Lung microvascular endothelial cell (primary cell): ENCODE results near the gene SH3PXD2A. TPM values are rescaled to one million over a fixed set of nuclear protein-coding genes. Genes with fewer than 3 reads are reported as not detected.

Source experiments
- DNase-seq, 2 donors: peaks; one replicate each; pipeline versions ENCODE4 v3.0.0 to v3.0.0-alpha.2; 2010; ENCODE audit warnings: low read depth in 2 of 2
- total RNA-seq: library from RNA; depleted of rRNA; stranded (reverse); fragments of >200 nt; gene quantifications from 2 replicates; pipeline ENCODE4 v1.2.1, GENCODE V29; 2014

Gene SH3PXD2A
- total RNA-seq, 1 donor from 2014 or later, result 0.99 TPM

- DNase-seq, result no peak
Observed at GRCh38 chr10:103876155-103876554, 20.8 kb upstream of the SH3PXD2A start.

GRCh38 chr10:103874730-103875129, 19.4 kb upstream of the SH3PXD2A start:
- DNase-seq, result no peak

- DNase-seq, result no peak
Observed at GRCh38 chr10:103872137-103872931, 17.0 kb upstream of the SH3PXD2A start.

GRCh38 chr10:103871006-103871405, 15.6 kb upstream of the SH3PXD2A start:
- no peak for DNase-seq

GRCh38 chr10:103870516-103870915, 15.1 kb upstream of the SH3PXD2A start:
- DNase-seq, result no peak

GRCh38 chr10:103869336-103869735, 14.0 kb upstream of the SH3PXD2A start:
- DNase-seq, result no peak

- DNase-seq, result no peak
Observed at GRCh38 chr10:103868200-103868599, 12.8 kb upstream of the SH3PXD2A start.

GRCh38 chr10:103861505-103861904, 6.1 kb upstream of the SH3PXD2A start:
- peak in 1 of 2 donors; percentile 60 for DNase-seq

- peak; percentile 75 to 80 for DNase-seq
Observed at GRCh38 chr10:103859161-103860086, 4.0 kb upstream of the SH3PXD2A start.

GRCh38 chr10:103858360-103858759, 3.0 kb upstream of the SH3PXD2A start:
- no peak for DNase-seq

- DNase-seq, result no peak
Observed at GRCh38 chr10:103856797-103857170, 1.4 kb upstream of the SH3PXD2A start.

GRCh38 chr10:103855852-103856796, 748 bp upstream of the SH3PXD2A start:
- DNase-seq, result no peak

GRCh38 chr10:103854686-103855391, 537 bp downstream of the SH3PXD2A start:
- DNase-seq, result peak in 1 of 2 donors; percentile 40

- DNase-seq, result peak in 1 of 2 donors; percentile 43
Observed at GRCh38 chr10:103854265-103854685, 1.1 kb downstream of the SH3PXD2A start.

- peak in 1 of 2 donors; percentile 49 for DNase-seq
Observed at GRCh38 chr10:103853428-103854264, 1.7 kb downstream of the SH3PXD2A start.

- peak in 1 of 2 donors; percentile 61 for DNase-seq
Observed at GRCh38 chr10:103852856-103853255, 2.5 kb downstream of the SH3PXD2A start.

- peak in 1 of 2 donors; percentile 21 for DNase-seq
Observed at GRCh38 chr10:103852189-103852711, 3.1 kb downstream of the SH3PXD2A start.

GRCh38 chr10:103851261-103851660, 4.1 kb downstream of the SH3PXD2A start:
- no peak for DNase-seq

- no peak for DNase-seq
Observed at GRCh38 chr10:103850572-103850895, 4.8 kb downstream of the SH3PXD2A start.
